NCI-H774 (cell line): Measurements from ENCODE around the gene HELT.
A peak's percentile ranks its signal among the peaks of the same experiment; 100 is the strongest.

Source experiments
- DNase-seq: peaks from one replicate; lab custom pipeline; 2025; lab: John Stamatoyannopoulos, UW

The HELT gene

DNA sequence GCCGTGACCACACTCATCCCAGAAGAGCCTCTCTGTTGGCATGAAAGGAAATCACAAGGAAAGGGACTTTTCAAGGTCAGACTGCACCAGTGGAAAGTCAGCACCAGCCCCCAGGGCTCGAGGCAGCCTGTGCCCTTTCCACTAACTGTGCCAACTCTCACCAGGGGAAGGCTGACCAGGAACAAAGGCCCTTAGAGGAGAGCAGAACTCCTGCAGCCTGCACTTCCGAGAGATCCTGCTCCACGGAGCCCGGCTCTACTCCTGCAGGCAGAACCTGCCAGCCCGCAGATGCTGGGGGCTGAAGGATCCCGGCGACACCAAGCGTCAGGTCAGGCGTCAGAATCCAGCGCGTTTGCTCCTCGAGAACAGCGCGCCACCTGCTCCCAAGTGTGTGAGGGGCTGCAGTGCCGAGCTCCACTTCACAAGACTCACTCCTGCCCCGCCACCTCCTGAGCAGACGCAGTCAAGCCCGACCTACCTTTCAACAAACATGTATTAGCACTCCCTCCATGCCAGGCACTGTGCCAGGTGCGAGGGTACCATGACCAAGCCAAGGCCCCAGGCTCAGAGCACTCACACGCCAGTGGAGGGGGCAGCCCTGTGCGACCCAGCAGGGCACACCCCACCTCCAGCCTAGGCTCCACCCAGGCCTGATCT, 13.6 kb upstream of the HELT start:
- DNase-seq: no peak

DNA sequence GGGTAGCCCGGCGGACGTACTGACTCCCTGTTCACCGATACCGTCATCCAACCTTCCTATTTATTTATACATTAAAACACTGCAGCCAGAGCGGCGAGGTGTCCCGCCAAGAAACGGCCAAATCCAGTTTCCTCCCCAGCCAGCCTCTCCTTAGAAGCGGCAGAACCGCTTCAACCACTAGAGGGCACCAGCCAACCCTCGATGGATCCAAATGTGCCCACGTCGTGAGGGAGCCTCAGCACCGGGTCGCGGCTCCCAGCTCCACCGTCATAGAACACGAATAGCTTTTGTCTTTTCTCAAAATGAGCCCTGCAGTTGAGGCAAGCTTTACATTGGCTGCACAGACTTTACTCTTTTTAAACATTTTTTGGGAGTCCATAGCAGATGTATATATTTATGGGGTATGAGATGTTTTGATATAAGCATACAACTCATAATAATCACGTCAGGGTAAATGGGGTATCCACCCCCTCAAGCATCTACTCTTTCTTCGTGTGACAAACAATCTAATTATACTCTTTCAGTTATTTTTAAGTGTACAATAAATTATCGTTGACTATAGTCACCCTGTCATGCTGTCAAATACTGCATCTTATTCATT, 13.0 kb upstream of the HELT start:
- peak; percentile 15 for DNase-seq

DNA sequence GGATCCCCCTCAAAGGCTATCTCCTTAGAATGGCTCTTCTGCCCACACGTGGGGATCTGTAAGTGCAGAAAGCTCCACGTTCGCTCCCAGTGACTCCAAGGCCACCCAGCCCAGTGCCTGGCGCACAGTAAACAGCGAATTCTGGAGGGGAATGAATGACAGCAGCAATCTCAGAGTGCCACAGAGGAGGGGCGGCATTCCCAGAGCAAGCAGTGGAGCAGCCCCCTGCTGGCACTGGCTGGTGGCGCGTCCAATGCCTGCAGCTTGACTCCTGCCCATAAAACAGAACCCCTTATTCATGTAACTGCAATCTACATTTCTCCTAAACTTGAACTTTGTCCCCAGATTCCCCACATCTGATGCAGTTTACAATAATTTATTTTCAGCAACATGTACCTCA, 6.9 kb upstream of the HELT start:
- no peak for DNase-seq

DNA sequence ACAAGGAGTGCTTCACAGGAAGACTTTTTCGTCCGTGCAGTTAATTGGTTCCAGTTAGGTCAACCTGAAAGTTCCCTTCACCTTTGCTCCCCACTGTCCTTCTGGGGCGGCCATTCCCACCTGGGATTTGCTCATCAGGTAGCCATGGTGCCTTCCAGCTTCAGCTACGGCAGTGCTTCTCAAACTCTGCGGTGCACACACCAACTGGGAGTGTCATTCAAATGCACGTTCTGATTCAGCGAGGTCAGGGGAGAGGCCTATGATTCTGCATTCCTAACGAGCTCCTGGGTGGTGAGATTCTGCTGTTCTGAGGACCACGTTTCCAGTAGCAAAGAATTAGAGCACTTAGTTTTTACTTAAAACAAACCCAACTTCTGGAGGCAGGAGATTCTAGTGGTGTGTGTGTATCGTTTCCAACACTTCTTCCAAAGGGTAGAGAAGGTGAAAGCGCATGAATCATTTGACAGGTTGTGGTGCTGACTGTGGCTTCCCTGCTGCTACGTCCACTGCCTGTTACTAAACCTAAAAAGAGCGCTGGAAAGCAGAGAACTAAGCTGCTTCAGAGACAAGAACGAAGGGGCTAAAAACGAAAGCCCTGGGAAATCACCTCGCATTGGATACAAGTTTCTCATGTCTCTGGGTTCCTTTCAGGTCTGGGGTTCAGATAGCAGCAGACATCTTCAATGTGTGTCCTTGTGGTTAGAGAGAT, 4.7 kb upstream of the HELT start:
- no peak for DNase-seq

DNA sequence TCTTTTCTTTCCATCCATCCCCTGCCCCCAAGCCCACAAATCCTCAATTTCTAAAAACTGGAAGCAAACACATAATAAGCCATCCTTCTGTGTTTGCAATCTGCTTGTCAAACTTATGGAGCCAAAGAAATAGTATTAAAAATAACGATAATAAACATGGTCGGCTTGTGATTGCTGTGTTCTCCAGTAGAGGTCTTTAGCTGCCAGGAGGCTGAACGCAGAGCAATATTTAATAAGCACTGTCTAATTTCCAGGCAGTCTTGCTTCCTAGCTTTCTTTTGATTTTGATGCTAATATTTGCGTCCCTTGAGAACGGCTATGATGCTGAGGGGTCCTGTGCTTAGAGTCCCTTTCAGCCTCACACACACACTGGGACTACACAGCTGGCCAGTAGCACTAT, 3.2 kb upstream of the HELT start:
- DNase-seq: no peak

DNA sequence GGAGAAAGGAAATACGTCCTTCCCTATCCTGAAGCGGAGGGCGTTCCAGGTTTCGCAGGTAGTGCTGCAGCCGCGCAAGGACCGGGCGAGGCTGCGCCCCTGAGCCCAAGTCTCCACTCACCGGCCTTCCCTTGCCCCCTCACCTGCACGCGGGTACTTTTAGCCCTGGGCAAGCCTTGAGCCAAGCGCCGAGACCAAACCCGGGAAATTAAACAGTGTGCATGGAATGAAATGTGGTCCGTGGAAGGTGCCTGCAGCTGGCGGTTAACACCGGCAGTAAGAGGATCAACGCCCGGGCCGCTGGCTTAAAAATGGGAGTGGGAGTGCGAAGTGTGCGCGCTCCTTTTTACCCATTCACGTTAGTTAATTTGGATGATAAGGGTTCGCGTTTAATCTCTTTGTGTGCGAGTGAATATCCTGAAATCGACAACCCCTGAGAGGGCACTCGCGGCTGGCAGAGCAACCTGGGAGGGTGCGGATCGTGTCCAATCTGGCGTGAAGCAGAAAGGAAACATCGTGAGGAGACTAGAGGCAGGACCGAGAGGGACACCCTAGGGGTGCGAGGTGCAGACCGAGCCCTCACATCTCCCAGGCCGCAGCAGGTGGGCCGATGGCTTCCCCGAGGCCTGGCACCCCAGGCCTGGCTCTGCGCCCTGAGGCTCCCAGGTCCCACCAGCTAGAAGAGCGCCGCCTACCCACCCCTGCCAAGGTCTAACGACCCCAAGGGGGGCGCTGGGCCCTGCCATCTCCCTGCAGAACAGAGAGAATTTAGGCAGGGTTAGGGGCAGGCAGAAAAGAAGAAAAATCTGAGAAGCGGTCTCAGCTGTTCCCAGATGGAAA, 2.0 kb upstream of the HELT start:
- no peak for DNase-seq

DNA sequence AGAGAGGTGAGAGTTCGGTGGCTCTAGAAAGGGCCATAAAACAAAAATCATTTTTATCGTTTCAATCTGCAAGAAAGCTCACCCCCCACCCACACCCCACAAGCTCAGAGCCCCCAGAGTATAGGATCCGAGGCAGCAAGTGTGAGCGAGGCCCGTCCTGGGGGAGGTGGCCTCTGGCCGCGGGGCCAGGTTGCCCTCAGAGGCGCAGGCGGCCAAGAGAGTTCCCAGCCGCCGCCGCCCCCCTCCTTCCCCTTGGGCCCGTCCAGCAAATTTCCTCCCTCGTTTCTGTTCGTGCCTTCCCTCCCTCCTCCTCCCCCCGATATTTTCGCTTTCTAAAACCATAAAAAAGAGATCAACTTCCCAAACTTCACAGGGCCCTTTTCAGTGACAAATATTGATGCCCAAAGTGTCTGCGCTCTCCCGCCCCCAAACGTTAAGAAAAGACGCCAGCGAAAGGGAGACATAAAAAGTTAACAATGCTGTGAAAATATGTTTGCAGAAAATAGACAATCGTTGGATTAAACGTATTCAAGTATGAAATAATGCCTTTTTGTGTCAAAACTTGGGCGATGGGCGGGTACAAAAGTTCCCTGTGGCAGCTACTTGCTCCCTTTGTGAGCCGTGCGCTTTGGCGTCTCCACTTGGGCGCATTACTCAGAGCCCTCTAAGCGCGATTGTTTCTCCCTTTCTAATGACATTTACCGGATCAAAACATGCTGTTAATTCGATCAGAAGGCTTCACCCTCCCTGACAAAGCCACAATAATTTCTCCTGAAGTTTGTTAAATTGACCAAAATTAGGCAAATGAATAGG, 1.1 kb upstream of the HELT start:
- DNase-seq: no peak

DNA sequence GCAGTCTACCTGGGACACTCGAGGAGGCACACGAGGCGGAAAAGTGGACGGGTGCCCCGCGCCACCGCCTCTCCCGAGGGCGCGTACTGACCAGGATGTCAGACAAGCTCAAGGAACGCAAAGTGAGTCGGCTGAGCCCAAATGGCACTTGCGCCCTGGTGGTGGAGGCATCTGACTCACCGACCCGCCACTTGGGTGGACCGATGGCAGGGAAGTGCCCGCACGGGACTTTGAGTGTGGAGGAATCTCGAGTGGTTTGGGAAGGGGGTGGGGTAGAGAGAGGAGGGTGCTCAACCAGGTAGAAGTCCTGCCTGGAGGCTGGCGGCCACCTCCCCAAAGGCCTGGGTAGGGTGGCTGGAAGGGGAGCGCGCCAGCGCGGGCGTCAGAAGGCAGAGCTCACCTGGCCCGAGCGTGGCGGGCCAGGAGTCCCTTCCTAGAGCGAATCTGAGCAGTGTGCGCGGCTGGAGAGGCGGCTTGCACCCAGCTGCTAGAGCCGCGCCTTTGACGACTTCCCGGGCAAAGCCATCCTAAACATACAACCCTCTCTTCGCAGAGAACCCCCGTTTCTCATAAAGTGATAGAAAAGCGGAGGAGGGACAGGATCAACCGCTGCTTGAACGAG, 655 bp downstream of the HELT start:
- DNase-seq: no peak

DNA sequence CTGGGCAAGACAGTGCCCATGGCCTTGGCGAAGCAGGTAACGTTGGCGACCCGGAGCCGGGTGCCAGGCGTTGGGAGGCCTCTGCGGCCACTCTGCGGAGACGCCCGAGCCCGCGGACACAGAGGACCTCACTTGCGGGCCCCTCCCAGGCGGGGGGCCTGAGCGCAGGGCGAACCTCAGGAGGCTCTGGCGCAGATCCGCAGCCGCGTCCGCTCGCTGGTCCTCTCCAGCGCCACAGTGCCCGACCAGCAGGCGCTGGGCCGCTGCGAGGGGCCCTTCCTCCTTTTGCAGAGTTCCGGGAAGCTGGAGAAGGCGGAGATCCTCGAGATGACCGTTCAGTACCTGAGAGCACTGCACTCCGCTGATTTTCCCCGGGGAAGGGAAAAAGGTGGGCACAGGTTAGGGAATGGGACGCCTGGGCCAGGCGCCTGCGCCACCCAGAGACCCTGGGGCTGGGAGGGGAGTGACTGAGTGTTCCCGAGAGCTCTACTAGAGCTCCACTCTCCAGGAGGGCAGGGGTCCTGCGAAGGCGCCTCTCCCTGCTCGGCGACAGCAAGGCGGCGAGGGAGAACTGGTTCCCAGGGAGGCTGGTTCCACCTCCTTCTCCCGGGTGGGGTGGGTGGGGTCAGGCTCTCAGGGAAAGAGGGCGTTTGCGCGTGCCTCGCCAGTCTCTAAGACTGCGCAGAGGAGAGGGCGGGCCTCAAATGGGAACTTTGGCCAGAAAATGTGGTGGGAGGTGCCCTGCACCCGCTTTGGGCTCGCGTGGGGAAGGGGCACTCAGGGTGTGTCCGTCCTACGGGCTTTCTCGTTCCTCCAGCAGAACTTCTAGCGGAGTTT, 1.4 kb downstream of the HELT start:
- no peak for DNase-seq

DNA sequence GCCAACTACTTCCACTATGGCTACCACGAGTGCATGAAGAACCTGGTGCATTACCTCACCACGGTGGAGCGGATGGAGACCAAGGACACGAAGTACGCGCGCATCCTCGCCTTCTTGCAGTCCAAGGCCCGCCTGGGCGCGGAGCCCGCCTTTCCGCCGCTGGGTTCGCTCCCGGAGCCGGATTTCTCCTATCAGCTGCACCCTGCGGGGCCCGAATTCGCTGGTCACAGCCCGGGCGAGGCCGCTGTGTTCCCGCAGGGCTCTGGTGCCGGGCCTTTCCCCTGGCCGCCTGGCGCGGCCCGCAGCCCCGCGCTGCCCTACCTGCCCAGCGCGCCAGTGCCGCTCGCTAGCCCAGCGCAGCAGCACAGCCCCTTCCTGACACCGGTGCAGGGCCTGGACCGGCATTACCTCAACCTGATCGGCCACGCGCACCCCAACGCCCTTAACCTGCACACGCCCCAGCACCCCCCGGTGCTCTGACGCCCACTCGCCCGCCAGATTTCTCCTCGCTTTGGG, 2.1 kb downstream of the HELT start:
- DNase-seq: no peak

DNA sequence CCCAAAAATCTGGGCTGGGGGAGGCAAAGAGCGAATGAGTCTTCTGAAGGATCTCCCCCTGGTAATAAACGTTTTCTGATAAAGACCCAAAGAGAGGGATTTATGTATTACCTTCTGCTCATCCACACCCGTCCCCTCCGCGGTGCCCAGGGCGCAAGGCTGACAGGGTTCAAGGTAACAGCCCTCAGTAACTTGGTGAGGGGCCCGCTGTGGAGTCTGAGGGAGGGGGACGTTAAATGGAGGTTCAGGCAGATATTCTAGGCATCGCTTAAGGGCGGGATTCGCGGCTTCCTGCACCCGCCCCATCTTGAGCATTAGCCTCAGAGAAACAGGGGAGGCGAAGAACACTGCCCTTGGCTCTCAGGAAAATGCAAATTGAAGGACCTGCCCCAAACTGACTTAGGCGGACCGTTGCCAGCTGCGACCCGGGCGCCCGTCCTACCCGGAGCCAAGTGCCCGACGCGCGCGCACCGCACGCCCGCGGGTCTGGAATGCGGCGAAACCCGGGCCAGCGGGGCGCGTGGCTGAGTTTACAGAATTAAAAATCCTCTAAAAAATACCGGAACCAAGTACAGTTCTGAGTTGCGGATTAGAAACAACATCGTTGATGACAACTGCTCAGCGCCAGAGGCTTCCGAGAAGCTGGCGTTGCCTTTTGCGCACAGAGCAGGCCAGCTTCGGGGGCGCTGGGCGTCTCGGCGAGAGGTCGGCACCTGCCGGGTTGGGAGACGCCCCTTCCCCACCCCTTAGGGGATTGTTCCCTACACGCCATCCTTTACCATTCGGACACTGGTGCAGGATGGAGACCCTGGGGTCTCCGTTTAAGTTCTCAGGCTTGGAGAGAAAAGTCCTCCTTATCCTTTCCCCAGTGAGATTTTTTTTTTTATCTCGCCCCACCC, 2.8 kb downstream of the HELT start:
- no peak for DNase-seq

DNA sequence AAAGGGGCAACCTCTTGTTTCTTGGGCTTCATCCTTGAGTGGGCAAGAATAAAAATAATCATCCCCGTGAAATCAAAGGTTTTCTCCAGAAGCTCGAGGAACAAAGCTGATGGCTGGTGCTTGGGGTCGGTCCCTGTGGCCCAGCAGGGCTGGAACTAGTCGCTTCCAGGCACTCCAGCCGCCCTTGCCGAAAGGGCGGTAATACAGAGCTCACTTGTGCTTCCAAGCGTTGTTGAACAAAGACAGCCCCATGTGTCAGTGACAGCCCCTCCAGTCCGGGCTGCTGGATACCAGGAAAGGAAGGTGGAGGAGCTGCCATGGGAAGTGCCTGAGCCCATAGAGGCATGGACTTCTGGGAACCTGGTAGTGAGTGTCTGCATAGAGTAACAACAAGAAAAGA, 5.2 kb downstream of the HELT start:
- no peak for DNase-seq

DNA sequence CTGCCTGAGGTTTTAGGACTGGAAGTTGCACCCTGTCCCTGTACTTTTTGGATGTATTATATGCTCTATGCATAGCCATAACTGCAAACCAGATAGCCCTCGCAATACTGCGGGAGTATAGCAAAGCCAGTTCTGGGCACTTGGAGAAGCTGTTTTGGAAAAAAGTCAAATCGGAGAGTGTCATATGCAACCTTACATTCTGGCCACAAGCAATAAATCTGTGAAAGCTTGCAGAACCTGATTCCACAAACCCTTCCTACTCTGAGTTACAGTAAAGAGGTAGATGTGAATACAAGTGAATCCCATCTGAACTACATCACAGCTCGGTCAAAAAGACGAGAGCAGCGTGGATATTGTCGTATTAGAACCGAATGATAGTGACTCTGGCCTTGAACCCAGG, 10.3 kb downstream of the HELT start:
- DNase-seq: no peak

DNA sequence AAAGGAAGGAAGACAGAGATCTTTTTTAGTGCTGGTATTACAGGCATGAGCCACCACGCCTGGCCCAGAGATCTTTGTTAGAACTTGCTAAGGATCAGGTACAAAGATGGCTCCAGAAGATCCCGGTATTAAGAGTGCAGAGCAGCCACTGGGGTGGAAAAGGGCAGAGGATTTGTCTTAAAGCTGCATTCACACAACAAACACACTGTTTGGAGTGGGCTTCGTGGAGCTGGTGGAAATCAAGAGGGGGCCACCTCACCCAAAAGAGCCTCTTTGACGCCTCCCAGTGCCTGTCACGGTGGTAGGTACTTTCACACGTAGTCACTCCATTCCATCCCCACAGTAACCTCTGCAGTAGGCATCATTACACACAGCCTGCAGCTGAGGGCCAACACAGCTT, 13.3 kb downstream of the HELT start:
- no peak for DNase-seq

DNA sequence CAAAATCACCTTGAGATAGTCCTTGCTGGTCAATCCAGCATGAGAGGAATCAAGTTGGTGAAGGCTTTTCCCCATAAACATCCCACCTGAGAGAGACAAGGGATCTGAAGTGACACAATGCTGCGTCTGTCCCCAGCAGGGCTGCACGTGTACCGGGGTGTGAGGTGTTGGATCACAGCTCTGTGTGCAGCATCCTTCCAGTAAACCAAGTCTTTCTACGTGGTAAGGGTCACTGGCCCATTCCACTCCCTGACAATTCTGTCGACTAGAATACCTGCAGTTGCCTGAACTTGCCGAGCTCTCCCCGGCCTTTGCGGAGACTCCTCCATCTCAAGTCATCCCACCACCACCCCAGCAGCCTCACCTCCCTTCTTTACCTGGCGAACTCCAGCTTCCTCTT, 14.8 kb downstream of the HELT start:
- DNase-seq: no peak

DNA sequence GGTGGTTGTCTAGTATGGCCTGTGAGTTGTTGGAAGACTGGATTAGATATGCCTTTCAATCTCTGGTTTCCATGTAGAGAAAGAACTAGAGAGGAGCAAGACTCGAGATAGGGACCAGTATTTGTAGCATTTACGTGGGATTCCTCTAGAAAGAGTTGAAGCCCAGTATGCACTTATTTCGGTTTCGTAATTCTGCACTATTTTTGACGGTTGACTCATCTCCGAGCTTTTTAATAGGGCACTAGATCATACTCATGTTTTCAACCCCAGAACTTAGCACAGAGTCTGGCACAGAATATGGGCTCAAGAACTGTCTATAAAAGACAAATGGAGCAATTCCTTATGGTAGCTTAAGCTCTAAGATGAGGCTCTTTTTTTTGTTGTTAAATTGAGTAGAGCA, 15.7 kb downstream of the HELT start:
- no peak for DNase-seq

DNA sequence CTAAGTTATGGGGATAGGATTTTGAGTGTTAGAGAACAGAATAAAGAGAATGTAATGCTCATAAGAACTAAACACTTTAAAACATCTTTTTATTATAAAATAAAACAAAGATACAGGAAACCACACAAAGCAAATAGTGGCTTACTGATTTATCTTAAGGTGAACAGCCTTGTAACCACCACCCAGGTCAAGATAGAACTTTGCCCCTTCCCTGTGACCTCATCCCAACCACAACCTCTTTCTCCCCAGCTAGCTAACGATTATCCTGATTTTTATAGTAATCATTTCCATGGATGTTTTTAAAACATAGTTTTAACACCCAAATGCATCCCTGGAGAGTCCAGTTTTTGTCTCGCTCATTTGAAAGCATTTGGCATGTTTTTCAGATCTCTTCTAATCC, 17.0 kb downstream of the HELT start:
- no peak for DNase-seq

DNA sequence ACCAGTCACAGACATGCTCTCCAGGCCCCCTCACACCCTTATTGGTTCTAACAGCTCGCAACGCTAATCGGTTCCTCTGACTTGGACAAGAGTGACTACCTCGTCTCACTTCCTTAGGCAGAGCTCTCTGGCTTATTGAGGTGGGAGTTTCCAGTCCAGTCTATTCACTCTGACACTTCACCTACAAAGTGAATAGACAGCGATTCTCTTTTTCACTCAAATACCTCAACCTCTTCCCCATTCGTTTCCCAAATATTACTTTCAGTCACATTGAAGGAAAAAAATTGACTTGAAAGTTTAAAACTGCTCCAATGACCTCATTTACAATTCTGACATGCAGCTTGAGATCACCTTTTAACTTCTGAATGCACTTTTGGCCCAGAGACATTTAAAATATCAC, 17.7 kb downstream of the HELT start:
- no peak for DNase-seq

DNA sequence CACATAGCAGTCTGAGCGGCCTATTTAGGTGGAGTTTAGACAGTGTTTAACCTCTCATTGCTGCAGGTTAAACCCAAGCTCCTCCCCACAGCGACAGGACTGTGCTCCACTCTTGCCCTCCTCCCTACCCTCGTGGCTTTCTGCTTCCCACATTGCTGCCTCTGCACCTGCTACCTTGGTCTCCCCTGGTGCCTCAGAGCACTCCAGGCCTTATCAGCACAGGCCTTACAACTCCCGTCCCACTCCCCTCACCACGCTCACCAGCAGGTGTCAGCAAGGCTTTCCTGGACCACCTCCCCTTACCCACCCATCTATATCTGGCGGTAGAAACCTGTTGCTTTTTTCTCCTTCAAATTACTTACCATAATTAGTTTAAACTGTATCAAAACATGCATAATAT, 18.6 kb downstream of the HELT start:
- DNase-seq: no peak
